ENCODE measurements around the gene NFIC.

Gene NFIC

DNA sequence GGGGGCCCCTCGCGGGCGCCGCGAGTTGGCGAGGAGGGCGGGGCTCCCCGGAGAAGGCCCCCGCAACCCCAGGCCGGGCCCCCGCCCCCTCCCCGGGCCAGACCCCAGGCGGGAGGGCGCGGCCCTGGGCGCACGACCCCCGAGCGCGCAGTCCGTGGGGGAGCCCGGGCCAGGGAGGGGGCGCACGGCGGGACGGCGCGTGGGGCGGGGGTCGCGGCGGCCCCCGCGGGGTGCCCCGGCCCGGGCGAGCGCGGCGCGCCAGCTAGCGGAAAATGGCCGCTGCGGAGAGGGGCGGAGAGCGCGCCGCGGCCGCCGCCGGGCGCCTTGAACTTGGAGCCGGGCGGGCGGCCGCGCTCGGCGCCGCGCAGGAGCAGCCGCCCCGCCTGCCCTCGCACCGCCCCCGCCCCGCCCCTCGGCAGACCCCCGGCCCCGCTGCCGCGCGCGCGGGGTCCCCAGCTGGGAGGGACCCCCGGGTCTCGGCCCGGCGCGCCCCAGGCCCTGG is 6.4 kb upstream of the NFIC start:
- no peak for DNase-seq

DNA sequence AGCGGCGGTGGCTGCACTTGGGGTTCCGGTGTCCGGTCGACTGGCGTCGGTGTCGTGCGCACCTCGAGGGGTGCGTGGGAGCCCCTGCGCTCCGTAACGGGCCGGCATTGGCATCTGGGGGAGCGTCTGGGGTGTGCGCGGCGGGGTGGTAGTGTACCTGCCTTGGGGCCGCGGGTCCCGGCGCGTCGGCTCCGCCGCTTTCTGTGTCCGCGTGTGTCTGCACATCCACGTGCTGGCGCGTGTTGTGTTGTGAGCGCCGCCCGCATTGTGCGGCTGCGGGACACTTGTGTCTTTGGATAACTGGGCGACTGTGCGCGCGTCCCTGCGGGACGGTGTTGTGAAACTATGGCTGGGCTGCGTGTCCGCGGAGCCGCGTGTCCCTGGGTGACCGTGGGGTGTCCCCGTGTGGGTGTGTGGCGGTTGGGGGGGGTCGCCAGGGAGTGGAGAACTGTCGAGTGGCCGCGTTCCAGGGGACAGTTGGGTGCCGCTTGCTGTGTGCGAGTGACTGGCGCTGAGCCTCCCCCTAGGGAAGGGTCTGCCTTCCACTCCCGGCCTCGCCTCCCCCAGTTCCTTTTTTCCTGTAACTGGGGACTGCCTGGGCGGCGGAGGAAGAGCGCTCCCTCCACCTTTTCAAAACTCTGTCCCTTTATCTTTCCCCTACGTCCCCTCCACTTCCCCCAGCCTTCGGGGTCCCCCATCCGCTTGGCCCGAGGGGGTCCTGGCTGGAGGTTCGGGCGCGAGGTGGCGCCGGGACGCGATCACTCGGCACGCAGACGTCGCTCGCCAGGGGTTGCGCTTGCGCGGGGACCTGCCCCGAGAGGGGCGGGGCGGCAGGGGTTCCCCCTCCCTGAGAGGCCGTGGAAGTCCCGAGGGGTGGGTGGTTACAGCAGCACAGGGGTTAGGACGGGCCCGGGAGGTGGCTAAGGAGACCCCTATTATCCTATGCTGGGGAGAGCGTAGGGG is 5.7 kb upstream of the NFIC start:
- DNase-seq, result peak; percentile 61

DNA sequence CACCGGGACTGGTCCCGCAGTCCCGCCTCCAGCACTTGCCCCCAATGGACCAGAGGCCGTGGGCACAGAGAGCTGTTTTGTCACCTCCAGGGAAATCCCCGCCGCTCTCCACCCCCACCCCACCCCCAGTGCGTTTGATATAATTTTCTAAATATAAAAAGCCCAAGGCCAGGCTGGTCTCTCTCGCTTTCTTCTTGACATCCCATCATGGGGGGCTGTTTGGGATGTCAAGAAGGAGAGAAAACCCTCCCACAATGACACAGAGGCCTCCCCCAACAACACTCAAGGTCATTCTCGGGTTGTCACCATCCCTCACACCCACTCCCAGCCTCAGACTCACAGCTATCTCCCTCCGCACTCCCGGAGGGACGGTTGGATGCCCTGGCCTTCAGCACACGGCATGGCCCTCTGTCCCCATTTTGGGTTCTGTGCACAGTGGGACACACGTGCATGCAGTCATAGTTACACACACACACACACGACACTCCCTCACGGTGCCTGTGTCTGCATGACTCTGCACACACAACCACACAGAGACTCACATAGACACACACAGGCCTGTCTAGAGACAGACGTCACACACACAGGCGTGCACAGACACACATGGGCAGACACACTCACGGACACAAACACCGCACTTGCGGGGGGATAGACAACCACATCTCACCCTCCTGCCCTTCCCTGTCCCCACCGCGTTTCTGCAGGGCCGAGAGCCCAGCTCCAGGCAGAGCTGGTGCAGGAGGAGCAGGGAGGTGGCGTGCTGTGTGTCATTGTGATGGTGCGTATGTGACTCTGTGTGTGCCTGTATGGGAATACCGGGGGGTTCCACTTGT is 4.8 kb upstream of the NFIC start:
- DNase-seq, result no peak

DNA sequence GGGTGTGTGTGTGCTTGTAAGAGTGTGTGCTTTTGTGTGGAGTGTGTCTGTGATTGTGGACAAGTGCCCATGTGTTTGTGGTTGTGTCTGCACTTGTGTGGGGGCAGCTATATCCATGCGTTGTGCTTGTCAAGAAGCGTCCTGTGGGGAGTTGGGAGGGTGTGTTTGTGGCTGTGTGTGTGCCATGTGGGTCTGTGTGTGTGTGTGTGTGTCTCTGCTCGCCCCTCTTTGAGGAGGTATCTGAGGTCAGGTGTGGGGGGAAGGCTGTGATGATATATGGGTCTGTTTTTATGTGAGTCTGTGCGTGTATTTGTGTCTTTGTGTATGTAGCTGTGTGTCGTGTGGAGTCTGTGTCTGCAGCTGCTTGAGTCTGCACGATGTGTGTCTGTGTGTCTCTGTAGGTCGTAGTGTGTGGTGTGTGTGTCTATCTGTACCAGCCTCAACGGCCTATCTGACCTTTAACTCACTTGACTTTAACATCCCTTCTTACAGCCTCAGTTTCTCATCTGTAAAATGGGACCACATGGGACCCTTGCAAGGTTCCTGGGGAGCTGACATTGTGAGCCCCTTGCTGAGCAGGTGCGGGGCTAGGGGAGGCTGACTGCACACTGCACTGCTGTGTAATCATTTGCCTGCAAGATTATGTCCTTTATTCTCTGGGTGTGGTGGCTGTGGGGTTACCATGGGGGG is 4.0 kb upstream of the NFIC start:
- DNase-seq, result no peak

DNA sequence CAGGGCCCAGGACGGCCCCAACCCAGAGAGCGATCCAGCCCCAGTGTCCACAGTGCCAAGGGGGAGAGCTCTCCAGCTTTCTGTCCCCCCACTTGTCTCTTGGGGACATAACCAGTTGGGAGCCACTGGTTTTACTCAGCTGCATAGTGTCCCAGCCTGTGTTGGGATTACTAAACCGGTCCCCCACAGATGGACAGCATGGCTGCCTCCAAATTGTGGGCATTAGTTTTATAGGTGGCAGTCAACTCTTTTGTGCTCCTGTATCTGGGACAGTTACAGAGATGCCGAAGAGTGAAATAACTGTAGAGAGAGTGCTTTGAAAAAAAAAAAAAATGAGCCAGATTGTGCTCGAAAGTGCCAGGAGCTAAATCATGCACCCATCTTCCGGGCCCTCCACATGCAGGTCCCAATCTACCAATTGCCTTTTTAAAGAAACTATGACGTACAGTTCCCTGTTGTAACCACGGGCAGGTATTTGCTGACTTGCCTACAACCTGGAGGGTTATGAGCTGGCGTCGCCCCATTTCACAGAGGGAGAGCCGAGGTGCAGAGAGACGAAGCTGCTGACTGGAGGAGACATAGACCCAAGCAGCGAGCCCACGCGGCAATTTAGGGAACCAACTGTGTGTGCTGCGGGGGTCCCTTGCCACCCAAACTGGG is 2.4 kb upstream of the NFIC start:
- no peak for DNase-seq

DNA sequence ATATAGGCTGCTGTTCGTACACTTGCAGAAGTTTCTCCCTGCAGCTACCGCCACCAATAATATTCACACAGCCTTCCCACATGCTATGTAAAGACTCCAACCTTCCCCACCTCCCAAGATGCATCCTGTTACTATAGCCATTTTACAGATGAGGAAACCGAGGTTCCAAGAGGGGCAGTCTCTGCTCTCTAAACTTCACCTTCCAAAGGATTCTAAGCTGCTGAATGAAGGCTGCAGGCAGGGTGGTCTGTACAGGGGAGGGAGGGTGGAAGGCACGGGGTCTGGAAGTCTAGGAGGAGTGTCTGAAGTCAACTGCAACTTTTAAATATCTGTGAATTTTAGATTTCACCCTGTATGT is 1.9 kb upstream of the NFIC start:
- no peak for DNase-seq

DNA sequence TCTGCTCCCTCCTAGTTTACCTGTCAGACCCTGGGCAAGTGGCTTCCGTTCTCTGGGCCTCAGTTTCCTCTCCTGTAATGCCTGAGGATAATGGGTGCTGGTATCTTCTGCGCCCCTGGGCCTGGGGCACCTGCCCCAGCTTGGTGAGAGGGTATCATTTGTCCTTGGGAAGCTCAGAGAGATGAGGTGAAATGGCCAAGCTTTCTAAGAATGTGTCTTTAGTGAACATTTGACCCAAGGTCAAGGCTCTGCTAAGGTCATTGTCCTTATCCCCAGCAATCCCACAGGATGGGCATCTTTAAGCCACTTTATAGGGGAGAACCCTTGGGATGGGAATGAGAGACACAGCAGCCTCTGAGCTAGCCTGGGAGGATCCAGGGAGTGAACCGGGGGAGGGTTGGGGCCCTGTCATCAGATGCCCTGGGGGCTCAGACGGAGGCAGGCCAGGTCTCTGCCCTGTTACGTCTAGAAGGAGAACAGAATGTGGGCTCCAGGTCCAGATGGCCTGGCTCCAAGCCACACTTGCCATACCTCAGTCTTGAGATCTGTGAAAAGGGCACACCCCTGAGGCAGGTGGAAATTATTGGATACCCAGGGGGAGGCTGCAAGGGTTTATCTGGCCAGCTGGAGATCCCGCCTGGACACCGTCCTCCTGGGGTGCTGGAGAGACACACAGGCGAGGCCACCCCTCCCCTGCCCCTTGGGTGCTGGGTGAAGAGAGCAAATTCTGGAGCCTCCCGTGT is 1.1 kb upstream of the NFIC start:
- no peak for DNase-seq

DNA sequence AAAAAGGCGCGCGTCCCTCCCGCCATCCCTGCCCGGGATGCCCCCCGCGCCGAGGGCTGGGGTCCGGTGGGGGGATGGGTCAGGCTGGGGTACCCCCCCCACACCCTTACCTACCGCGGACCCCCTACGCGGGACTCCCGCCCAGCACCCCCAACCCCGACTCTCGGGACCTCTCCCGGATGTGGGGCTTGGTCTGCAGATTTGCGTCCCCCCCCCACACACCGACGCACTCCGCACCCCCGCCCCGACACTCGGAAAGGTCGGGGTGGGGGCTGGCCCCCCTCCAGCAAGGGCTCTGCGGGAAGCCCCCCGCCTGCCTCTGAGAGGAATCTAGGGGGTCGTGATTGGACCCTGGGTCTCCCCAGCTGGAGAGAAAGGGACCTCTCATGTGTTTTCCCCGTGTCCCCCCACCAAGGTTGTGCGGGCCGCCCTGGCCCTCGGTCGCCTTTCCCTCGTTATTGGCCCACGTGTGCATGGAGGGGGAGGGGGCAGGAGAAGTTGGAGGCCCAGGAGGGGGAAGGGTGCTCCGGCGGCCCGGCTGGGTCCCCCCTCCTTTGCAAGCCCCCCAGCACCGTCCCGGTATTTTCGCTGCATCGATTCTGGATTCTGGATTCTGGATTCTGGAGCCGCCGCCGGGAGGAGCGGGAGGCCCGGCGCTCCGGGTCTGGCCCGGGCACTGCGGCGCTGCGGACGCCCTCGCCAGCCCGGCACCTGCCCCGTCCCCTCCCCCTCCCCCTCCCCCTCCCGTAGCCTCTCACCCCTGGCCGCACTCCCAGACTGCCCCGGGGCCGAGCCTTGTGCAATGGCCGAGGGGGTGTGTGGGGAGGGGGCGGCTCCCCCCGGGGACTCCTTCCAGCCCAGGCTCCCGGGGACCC is 607 bp downstream of the NFIC start:
- no peak for DNase-seq

DNA sequence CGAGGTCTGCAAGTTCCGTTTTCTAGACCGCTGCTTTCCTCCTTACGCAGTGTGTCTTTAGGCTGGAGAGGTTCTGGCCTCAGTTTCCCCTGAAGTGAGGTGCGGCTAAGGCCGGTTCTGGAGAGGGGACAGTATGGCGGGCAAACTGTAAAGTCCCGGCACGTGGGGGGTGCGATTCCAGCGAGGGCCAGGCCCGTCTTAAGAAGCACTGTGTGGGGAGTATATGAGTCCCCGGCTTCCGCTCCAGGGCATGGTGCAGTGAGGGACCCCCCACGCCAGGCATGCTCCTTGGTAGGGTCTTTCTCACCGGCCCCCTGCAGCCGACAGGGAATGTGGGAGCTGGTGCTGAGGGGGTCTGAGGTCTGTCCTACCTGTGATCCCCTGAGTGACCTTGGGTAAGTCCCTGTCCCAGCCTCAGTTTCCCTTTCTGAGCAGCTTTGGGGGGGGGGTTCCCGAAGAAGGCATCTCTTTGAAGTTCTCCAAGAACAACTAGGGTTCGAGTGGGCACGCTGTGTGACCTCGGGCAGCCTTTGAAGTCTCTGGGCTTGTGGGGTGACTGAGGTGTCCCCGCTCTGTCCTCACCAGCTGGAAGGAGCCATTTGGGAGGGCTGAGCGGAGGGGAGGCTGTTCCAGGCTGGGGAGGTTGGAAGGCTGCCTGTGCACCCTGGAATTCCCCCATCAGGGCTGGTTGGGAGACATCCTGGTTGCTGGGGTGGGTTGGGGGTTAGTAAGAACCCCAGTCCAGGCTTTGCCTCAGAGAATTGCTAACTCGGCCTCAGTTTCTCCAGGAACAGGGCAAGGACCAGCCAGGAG is 1.5 kb downstream of the NFIC start:
- DNase-seq, result no peak

DNA sequence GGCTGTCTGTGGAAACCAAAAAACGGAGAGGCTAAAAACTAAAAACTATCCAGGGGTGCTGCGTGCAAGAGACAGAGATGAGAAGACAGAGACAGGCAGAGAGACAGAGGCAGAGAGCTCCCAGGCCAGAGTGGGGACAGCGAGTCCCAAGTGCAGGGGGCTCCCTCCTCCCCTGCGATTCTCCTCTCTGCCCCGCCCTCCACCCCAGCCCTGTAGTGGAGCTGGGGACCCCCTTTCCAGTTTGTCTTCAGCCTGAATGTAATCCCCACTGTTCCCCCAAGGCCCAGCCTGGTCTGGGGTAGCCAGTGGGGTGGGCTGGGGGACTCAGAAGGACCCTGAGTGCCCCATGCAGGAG is 2.0 kb downstream of the NFIC start:
- DNase-seq, result no peak

DNA sequence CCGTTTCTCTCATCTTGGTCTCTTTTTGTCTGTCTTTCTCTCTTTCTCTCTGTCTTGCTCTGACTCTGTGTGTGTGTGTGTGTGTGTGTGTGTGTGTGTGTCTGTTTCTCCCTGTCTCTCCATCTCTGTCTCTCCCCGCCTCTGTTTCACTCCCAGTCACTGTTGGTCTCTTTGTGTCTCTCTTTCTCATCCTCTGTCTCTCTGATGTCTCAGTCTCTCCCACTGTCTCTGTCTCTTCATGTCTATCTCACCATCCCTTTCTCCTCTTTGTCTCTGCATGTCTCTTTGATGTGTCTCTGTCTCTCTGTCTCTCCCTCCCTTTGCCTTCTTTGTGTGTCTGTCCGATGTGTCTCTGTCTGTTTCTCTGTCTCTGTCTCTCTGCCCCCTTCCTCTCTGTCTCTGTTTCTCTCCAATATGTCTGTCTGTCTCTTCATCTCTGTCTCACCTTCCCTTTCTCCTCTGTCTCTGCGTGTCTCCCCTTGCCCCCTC is 2.5 kb downstream of the NFIC start:
- DNase-seq, result no peak

DNA sequence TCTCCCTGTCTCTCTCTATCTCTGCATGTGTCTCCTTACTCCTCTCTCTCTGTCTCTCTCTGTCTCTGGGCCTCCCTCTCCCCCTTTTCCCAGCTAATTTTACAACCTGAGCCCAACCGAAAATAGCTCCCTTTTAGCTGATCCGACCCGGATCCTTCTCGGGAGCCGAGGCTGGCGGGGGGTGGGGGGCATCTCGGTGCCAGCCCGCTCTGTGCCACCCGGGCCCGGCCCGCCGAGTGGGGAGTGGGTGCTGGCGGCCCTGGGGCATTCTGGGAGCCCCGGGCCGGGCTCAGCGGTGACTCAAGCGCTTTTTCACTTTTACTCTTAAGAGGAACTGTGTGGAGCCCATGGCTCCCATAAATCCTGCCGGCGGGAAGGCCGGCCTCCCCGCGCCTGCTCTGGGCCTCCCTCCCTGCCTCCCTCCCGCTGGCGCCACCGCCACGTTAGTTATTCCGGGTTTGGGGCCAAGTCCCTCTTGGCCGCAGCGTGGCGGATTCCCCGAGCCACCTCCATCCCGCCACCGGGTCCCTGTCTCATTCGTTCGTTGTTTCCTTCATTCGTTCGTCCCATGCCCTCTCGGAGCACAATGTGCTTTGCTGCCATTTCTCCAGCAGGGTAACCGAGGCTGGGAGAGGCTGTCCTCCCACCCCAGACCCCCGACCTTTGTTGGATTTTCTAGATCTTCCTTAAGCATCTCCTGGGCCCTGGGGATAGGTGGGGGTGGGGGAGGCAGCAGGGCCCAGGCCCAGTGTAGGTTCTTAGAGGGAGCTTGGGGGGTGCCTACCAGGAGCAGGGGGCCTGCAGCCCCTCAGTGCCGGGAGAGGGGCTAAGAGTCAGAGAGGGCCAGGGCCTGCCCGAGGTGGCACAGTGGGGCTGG is 3.2 kb downstream of the NFIC start:
- DNase-seq, result no peak

DNA sequence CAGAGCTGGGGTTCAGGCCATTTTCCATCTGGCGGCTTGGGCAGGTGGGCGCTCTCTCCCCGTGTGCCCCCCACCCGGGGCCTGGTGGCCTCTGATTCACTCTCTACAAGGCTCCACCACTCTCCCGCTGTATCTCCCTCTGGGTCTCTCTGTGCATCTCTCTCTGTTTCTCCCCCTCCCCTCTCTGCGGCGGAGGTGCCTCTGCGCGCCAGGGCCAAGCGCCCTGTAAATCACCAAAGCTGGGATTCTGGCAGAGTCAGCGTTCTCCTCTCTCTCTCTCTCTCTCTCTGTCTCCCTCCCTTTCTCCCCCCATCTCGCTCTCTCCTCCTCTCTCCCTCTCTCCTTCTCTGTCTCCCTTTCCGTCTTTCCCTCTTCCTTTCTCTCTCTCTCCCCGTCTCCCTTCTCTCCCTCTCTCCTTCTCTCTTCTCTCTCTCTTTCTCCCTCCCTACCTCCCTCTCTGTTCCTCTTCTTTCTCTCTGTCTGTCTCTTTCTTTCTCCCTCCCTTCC is 3.9 kb downstream of the NFIC start:
- DNase-seq, result no peak

DNA sequence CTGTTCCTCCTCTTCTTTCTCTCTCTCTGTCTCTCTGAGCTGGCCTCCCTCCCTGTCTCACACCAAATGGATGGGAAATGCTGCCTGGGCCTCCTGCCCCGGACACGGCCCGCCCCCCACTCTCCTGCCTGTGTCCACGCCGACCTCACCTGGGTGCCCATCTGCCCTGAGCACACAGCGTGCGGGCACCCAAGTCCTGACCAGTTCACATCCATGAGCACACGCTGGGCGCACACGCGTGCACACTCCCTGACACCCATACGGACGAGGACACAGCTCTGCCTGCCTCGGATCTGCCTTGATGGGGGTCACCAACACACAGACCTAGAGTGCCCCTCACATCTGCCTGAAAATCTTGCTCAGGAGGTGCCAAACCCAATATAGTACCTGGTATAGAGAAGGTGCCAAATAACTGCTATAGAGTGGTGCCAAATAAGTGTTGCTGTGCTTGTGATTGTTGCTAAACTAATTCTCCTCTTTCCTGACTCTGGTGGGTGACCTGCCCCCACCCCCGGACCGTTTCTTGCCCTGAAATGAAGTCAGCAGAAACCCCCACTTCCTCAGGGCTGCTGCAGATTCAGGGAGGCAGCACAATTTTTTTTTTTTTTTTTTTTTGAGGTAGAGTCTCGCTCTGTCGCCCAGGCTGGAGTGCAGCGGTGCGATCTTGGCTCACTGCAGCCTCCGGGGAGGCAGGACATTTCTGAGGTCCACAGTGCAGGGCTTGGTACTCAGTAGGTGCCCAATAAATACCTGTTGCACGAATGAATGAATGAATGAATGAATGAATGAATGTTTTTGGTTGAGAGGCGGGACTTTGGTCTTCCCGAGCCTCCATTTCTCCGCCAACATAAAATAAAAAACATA is 4.6 kb downstream of the NFIC start:
- DNase-seq, result no peak

DNA sequence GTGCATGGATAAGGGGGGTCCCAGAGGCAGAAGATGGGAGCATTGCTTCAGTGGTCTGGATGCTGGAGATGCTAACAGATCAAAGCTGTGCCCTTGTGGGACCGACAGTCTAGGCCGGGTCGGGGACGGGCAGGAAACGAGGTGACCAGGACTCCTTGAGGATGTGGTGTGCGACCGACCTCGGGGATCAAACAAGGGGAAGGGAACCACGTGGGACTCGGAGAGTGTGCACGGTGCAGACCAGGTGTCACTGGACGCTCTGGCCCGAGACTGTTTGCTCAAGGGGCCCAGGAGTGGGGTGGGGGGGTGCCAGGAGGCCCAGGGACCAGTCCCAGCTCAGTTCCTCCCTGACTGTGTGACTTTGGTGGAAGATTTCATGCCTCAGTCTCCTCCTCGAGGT is 6.0 kb downstream of the NFIC start:
- DNase-seq, result no peak

DNA sequence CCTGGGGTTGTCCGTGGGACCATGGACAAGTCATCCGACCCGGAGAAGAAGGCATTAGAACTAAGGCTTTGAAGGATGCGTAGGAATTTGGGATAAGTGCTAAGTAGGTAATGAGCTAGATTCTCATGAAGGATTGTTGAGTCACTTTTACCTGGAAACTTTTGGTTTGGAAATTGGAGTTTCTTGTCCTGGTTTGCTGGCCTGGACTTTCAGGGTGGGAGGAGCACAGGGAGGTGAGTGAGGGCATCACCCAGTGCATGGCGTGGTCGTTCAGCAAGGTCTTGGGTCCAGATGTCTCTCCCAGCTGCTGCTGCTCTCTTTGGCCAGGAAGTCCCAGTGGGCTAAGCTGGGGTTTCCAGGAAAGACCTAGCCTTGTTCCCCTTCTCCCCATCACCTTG is 7.6 kb downstream of the NFIC start:
- DNase-seq, result no peak

DNA sequence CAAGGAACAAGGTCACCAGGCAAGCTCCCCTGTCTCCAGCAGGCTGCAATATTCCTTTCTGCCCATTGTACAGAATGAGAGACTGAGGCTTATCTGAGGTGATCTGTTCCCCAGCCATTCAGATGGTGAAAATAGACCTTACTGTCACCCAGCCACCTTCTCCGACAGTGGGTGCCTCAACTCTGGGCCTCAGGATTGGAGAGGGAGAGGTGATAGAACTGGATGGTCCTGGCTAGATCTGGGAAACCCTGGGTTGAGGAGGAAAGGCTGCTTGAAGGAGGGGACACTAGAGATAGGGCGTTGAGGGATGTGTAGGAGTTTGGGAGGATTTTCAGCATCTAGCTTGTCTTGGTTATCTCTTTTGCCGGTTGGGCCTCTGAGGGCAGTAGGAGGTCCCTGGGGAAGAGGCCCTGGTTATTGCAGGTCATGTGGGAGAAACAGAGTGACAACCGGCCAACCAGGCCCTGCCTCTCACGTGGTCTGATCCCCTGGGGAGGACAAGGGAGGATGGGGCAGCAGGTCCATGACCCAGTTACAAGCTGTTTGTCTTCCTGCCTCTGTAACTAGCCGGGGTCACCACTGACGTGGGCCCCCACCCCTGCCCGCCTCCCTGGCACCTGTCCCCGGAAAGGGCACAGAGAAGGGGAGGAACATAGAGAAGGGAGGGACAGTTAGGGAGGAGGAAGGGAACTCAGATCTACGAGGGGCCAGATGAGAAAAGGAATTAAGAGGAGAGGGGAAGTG is 8.2 kb downstream of the NFIC start:
- DNase-seq, result no peak
